GOT3 (cell line): ENCODE data around the gene DDX17.

ENCODE experiments used
- DNase-seq: peaks from one replicate; lab custom pipeline; 2025; ENCODE audit warnings: mixed read lengths; lab: John Stamatoyannopoulos, UW

DDX17 gene

GRCh38 chr22:38465673-38466490, 40.2 kb downstream of the DDX17 start:
- no peak for DNase-seq

DNA sequence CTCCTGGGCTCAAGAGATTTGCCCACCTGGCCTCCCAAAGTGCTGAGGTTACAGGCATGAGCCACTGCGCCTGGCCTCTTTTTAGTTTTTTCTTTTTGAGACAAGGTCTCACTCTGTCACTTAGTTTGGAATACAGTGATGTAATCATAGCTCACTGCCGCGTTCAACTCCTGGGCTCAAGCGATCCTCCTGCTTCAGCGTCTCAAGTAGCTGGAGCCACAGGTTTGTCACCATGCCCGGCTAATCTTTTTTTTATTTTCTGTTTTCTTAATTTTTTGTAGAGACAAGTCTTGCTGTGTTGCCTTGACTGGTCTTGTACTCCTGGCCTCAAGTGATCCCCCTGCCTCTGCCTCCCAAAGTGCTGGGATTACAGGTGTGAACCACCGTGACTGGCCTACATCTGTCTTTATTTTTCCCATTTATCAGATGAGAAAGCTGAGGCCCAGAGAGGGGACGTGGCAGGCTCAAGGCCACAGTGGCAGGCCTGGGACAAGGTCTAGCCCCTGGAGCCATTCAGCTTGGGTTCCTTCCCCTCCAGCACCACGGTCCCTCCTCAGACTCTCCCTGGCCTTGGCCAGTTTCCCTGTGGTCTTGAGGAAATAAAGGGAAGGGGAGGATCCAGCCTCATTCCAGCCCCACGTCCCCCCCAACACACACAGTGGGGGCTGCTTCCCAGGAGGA, 41.0 kb downstream of the DDX17 start:
- no peak for DNase-seq

GRCh38 chr22:38462960-38463784, 42.9 kb downstream of the DDX17 start:
- no peak for DNase-seq

- DNase-seq: peak; percentile 19
These were observed 44.6 kb downstream of the DDX17 start for GRCh38 chr22:38461414-38462081.

DNA sequence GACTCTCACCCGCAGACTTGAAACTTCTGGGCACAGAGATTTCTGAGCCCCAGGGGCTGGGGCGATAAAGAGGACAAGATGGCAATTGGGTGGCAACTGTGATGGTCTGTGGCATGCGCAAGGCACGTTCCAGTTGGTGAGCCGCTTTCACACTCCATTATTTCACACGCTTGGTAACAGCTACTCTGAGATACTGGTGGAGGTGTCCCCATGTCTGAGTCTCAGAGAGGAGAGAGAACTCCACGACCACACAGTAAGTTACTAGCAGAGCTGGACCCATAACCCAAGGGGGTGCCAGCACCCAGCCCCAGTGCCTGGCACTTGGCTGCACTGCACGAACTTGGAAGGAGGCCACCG, 45.1 kb downstream of the DDX17 start:
- no peak for DNase-seq

- no peak for DNase-seq
These were observed 45.7 kb downstream of the DDX17 start for GRCh38 chr22:38460426-38460840.

- DNase-seq: no peak
These were observed 49.0 kb downstream of the DDX17 start for GRCh38 chr22:38456841-38457699.

- DNase-seq: no peak
These were observed 49.8 kb downstream of the DDX17 start for GRCh38 chr22:38456272-38456835.

- DNase-seq: no peak
These were observed 50.4 kb downstream of the DDX17 start for GRCh38 chr22:38455530-38456271.

GRCh38 chr22:38455076-38455529, 51.0 kb downstream of the DDX17 start, which contains the start of gene KCNJ4:
KCNJ4 (minus strand) TSS chr22:38455199; CDS start chr22:38428132, 27,067 bp downstream.
- DNase-seq: no peak

DNA sequence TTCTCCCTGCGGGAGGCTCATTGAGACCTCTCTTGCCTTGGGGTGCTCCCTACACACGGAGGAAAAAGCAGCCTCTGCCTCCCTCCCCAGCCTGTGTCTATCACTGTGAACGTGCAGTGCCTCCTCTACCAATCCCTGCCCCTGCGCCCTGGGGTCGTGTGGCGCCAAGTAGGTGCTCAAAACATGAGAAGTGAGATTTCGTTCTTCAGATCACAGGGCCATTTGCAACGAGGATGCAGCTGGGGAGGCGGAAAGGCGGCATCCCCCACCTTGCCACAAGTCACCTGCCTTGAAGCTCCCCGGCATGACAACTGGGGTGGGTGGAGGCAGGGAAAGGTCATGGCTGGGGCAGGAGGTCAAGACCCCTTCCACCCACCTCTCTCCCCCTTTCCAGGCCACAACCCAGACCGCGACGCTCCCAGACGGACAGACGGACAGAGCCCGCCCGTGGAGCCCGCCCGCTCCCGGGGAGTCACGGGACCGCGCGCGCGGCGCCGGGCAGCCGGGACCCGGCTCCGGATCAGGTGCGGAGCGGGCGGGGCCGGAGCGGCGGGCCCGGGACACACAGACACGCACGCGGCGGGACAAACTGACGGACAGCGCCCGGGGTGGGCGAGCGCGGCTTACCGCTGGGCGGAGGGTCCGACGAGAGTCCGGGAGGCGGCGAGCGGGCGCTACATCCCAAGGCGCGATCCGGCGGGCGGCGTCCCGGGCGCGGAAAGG, 51.6 kb downstream of the DDX17 start:
- DNase-seq: no peak

GRCh38 chr22:38453996-38454352, 52.1 kb downstream of the DDX17 start:
- DNase-seq: no peak

DNA sequence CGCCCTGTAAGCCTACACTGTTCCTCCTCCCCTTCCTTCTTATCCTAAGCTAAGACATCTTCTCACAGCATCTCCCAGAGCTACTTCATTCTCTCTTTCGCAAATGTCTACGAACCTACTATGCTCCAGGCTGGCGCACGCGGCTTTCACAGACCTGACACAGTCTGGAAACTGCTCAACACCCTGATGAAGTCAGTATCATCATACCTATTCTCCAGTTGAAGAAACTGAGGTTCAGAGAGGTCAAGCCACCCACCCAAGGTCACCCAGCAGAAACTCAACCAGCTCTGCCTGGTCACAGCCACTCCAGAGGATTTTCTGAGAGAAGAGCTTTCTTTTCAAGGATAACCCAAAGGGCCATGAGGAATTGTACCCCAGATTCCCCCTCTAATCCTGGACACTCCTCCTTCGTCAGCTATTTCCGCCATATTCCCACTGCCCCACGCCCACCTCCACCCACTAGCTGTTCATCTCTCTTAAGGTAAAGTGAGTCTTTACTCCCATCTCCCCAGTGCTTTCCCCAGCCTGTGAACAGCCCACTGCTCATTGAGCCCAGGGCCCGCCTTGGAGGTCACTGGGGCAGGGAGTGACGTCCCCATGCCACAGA, 52.9 kb downstream of the DDX17 start:
- DNase-seq: no peak

DNA sequence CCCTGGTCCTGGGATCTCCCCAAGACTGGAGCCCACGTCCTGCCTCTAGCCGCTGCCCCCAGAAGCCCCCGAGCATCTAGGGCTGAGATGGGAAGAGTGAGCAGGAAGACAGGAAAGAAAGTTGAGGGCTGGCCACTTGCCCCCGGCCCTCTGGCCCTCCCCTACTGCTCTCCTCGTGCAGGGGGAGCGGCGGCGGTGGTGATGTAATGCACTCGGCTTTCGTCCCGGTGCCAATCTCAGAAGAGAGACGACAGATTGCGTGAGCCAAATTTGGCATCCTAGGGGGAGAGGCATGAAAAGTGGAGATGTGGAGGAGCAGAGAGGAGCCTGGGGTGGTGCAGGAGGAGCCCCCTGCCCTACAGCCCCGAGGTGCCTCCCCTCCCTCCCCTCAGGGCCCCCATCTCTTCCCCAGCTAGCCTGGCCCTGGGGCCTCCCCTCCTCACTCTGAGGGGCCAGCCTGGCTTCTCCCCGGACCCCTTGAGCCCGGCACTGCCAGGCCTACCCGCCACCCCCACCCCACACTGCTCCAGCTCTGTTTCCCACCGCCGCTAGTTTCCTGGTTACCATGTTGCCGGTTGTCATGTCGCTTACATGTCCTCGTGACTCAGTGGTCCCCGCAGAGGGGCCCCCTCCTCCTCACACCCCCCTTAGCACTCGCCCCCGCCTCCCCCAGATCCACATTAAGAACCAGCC, 53.6 kb downstream of the DDX17 start:
- DNase-seq: no peak

DNA sequence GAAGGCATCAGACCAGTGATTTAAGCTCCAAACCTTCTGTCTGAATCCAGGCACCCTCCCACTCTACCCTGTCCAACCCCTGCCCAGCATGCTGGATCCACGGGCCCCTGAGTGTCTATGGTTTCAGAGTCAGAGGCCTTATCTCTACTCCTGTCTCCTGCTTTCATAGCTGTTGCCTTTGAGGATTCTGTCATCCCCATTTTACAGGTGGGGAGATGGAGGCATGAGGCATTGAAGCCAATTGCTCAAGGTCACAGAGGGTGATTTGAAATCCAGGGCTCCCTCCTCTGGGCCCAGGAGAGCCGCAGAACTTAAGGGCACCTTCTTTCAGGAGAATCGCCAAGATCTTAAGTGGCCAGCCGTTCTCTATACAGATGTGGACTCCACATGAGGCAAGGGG, 54.2 kb downstream of the DDX17 start:
- DNase-seq: no peak

DNA sequence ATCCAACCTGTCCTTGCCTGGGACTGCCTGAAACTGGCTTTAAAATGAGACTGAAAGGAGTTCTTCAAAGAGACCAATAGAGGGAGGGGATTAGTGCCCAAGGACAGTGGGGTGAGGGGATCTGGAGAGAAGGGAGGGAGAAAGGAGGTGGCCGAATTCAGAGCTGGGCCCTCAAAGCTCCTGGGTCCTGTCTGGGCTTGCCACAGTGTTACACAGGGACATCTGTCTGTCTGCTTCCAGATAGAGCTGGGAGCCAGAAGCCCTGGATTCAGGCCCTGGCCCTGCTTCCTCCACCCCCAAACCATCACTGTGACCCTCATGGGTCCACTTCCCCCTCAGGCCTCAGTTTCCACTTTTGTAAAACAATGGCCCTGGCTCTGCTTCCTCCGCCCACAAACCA, 54.7 kb downstream of the DDX17 start:
- DNase-seq: no peak

GRCh38 chr22:38450234-38450797, 55.8 kb downstream of the DDX17 start:
- no peak for DNase-seq

- no peak for DNase-seq
These were observed 56.3 kb downstream of the DDX17 start for GRCh38 chr22:38449776-38450175.
